Rectal smooth muscle tissue (tissue), 1 donor: ENCODE measurements around the gene CHTOP.

Experiments
- H3K27ac ChIP-seq: one replicate; pipeline ENCODE4 v1.7.0; 2013; ENCODE audit warnings: low read depth, low read length, inconsistent platforms
- H3K27me3 ChIP-seq: one replicate; pipeline ENCODE4 v1.7.0; 2013; ENCODE audit warnings: low read length; ENCODE audit not compliant: control insufficient read depth, insufficient read depth
- H3K36me3 ChIP-seq: one replicate; pipeline ENCODE4 v1.7.0; 2013; ENCODE audit warnings: low read length; ENCODE audit not compliant: control insufficient read depth, insufficient read depth
- H3K4me1 ChIP-seq: one replicate; pipeline ENCODE4 v1.7.0; 2013; ENCODE audit warnings: low read length; ENCODE audit not compliant: control insufficient read depth, insufficient read depth
- H3K4me3 ChIP-seq: one replicate; pipeline ENCODE4 v1.7.0; 2013; ENCODE audit warnings: low read length
- H3K9ac ChIP-seq: one replicate; pipeline ENCODE4 v1.7.0; 2013; ENCODE audit warnings: low read length

CHTOP gene

DNA sequence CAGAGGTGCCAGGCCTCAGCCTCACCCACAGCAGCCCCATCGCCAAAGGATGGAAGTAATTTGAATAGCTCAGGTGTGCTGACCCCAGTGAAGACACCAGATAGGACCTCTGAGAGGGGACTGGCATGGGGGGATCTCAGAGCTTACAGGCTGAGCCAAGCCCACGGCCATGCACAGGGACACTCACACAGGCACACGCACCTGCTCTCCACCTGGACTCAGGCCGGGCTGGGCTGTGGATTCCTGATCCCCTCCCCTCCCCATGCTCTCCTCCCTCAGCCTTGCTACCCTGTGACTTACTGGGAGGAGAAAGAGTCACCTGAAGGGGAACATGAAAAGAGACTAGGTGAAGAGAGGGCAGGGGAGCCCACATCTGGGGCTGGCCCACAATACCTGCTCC is 59.6 kb downstream of the CHTOP start:
- no peaks in the 10 kb centered on the region for H3K27me3 ChIP-seq
- no peak overlapping the region for H3K4me3 ChIP-seq
- H3K9ac ChIP-seq = no peak overlapping the region
- no peak overlapping the region for H3K27ac ChIP-seq
- H3K36me3 ChIP-seq = no peaks in the 10 kb centered on the region
- peaks cover 5% of the 10 kb centered on the region for H3K4me1 ChIP-seq
